GM10248 (cell line): Measurements from ENCODE around the gene GNAT1.

ENCODE experiments used
- CTCF ChIA-PET: fragments of 300-600 bp; sonication (Branson Sonifier 250); formaldehyde crosslinking; extraction: SDS; loops from one replicate; lab custom pipeline; 2021; ENCODE audit warnings: antibody characterized with exemption; lab: Yijun Ruan, JAX
- POLR2A ChIA-PET: fragments of 350-650 bp; sonication (Branson Sonifier 250); formaldehyde crosslinking; extraction: SDS; loops from one replicate; lab custom pipeline; 2020; ENCODE audit warnings: antibody characterized with exemption; lab: Yijun Ruan, JAX
- DNase-seq: peaks from one replicate; pipeline ENCODE4 v3.0.0; 2012; ENCODE audit errors: extremely low spot score
- CTCF ChIP-seq: IDR thresholded peaks from 2 replicates; pipeline ENCODE4 v1.5.1; 2012; ENCODE audit warnings: mild to moderate bottlenecking, low read depth; ENCODE audit errors: extremely low read depth, missing control alignments, control extremely low read depth

The GNAT1 gene

GRCh38 chr3:50232303-50232702 is 40.9 kb downstream of the GNAT1 start:
- ChIA-PET CTCF (interaction anchor here (2.5 to 26.7 kb wide), 3 partner anchors 13 to 43 kb away, joined by 11 to 393 read pairs (median 276); partner anchors contain the start of gene GNAT1), POLR2A (no interaction called here)
- no peak for TF ChIP-seq CTCF
- no peak for DNase-seq

GRCh38 chr3:50233176-50233575 is 41.8 kb downstream of the GNAT1 start:
- ChIA-PET POLR2A (interaction anchor here (0.6 kb wide), 1 partner anchor 293 kb away, joined by 4 read pairs; the partner anchor contains the start of gene RBM6), CTCF (interaction anchor here (1.0 to 26.7 kb wide), 4 partner anchors 13 to 66 kb away, joined by 3 to 393 read pairs (median 144); partner anchors contain the start of genes GNAT1, HYAL3 and NAA80)
- no peak for DNase-seq
- TF ChIP-seq CTCF = no peak

DNA sequence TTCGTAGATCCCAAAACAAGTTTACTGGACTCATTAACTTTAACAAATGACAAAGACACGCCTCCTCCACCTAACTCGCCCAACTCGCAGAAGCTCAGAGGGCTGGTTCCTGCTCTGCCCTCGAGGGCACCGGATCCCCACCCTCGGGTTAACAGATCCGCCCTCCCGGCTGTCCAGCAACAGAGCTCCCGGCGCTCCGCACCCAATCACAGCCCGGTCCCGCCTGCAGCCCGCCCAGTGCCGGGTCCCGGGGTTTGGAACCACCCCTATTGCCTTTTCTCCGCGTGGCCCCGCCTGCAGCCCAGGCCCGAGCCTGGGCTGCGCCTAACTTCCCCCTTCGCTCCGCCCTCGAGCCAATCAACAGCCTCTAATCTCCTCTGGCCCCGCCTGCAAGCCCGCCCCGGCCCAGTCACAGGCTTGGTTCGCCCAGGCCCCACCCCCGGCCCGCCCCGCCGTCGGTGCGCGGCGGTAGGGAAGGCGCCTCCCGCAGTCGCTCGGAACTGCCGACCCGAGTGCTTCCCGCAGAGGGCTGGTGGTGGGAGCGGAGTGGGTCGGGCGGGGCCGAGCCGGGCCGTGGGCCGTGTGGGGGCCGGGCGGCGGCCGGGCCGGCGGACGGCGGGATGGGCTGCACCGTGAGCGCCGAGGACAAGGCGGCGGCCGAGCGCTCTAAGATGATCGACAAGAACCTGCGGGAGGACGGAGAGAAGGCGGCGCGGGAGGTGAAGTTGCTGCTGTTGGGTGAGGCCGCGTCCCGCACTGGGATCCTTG is 44.5 kb downstream of the GNAT1 start, which contains the start of gene GNAI2:
TSS of gene GNAI2 (plus strand) at position 489 of the 768 bp plus-strand sequence. CDS start at position 621, 132 bp downstream.
- DNase-seq = peak; percentile 99
- no peak for TF ChIP-seq CTCF
- ChIA-PET CTCF (interaction anchor here (0.7 to 15.1 kb wide), 12 partner anchors 10 to 380 kb away, joined by 3 to 276 read pairs (median 3); no protein-coding TSS in a partner anchor), POLR2A (interaction anchor here (0.6 to 1.5 kb wide), 11 partner anchors 8 to 456 kb away, joined by 3 to 5 read pairs (median 4); partner anchors contain the start of genes HYAL3, NAA80 and TUSC2)

- POLR2A ChIA-PET = interaction anchor here (1.1 to 1.5 kb wide), 2 partner anchors 10 to 63 kb away, joined by 4 to 5 read pairs; partner anchors contain the start of genes HYAL3 and NAA80
- CTCF ChIA-PET = interaction anchor here (1.1 to 15.1 kb wide), 7 partner anchors 9 to 88 kb away, joined by 3 to 276 read pairs (median 3); no protein-coding TSS in a partner anchor
- no peak for TF ChIP-seq CTCF
- no peak for DNase-seq
Measured at GRCh38 chr3:50236484-50237132, 45.2 kb downstream of the GNAT1 start.

- CTCF ChIA-PET = interaction anchor here (1.3 to 15.1 kb wide), 4 partner anchors 9 to 45 kb away, joined by 3 to 276 read pairs (median 16); no protein-coding TSS in a partner anchor
- TF ChIP-seq CTCF = no peak
- POLR2A ChIA-PET = interaction anchor here (0.6 kb wide), 2 partner anchors 35 to 1977 kb away, joined by 5 to 13 read pairs; no protein-coding TSS in a partner anchor
- DNase-seq = no peak
Measured at GRCh38 chr3:50237133-50237651, 45.8 kb downstream of the GNAT1 start.
